HepG2 (cell line): Measurements from ENCODE around the gene ZBTB46. TPM values are rescaled to one million over a fixed set of nuclear protein-coding genes. Genes with fewer than 3 reads are reported as not detected.

Experiments
- ATAC-seq: fragments of 200-7000 bp; cut with Tn5 transposase; 3 replicates; pipeline ENCODE4 v1.9.1; 2020; ENCODE audit warnings: mild to moderate bottlenecking, moderate library complexity
- BruUV-seq: library from RNA; stranded (reverse); fragments of 400-500 nt; replicated peaks from 2 replicates; lab custom pipeline; 2021; lab: Mats Ljungman, UMichigan
- CTCF ChIA-PET: fragments of 300-600 bp; formaldehyde crosslinking; extraction: SDS; loops from one replicate; lab custom pipeline; 2021; ENCODE audit warnings: low total read pairs, inconsistent platforms, low intra/inter-chr PET ratio; lab: Yijun Ruan, JAX
- POLR2A ChIA-PET: fragments of 350-600 bp; sonication (Branson Sonifier 250); formaldehyde crosslinking; loops from one replicate; lab custom pipeline; 2020; ENCODE audit warnings: antibody characterized with exemption, inconsistent platforms; lab: Yijun Ruan, JAX
- DNase-seq: peaks from one replicate; pipeline ENCODE4 v3.0.0-alpha.2; 2015; ENCODE audit warnings: low spot score
- FAIRE-seq: peaks from 3 replicates; lab custom pipeline; 2011; peaks lifted over from hg19 to GRCh38; lab: Jason Lieb, UNC
- H2AFZ ChIP-seq: one replicate; pipeline ENCODE4 v1.6.1; 2011; ENCODE audit warnings: low read length, inconsistent platforms
- H3K27ac ChIP-seq: fragments of 300-600 bp; 3 replicates; pipeline ENCODE4 v1.8.0; 2011; ENCODE audit warnings: mixed run types, mild to moderate bottlenecking, mixed read lengths, low read length, inconsistent platforms; ENCODE audit not compliant: insufficient read depth; ENCODE audit errors: extremely low read length
- H3K27me3 ChIP-seq, 2 experiments: fragments of 200-600 bp in 1 of 2; 2 replicates in 1 of 2; 3 replicates in 1 of 2; pipeline versions ENCODE4 v1.6.0 to v1.8.0; 2011; ENCODE audit warnings: low read length in 2 of 2, mild to moderate bottlenecking in 2 of 2, moderate library complexity in 2 of 2, inconsistent platforms in 1 of 2; ENCODE audit not compliant: insufficient read depth in 2 of 2, control insufficient read depth in 1 of 2
- H3K36me3 ChIP-seq, 2 experiments: fragments of 200-600 bp in 1 of 2; replicated peaks in 1 of 2; 2 replicates in 1 of 2; 3 replicates in 1 of 2; pipeline versions ENCODE4 v1.5.1 to v1.8.0; 2011; ENCODE audit warnings: low read length in 2 of 2, inconsistent platforms in 1 of 2; ENCODE audit not compliant: insufficient read depth in 2 of 2, control insufficient read depth in 1 of 2
- H3K4me1 ChIP-seq: 2 replicates; pipeline ENCODE4 v1.5.1; 2012; ENCODE audit warnings: low read length, inconsistent platforms; ENCODE audit not compliant: insufficient read depth
- H3K4me2 ChIP-seq: 2 replicates; pipeline ENCODE4 v1.6.0; 2011; ENCODE audit warnings: low read depth, low read length, inconsistent platforms
- H3K4me3 ChIP-seq, 3 experiments: fragments of 200-600 bp in 1 of 3; sonication (generic), shearing (Covaris generic) in 1 of 3; replicated peaks in 1 of 3; 2 replicates each; pipeline ENCODE4 v1.5.1; 2011 to 2016; ENCODE audit warnings: low read length in 3 of 3, inconsistent platforms in 2 of 3, low read depth in 2 of 3, mild to moderate bottlenecking in 2 of 3, control low read depth in 1 of 3, mixed read lengths in 1 of 3; ENCODE audit not compliant: insufficient read depth in 1 of 3
- H3K79me2 ChIP-seq: one replicate; pipeline ENCODE4 v1.6.1; 2011; ENCODE audit warnings: low read length, inconsistent platforms; ENCODE audit not compliant: insufficient read depth
- H3K9ac ChIP-seq: 2 replicates; pipeline ENCODE4 v1.6.0; 2011; ENCODE audit warnings: mild to moderate bottlenecking, low read depth, low read length, inconsistent platforms; ENCODE audit not compliant: insufficient read depth
- H3K9me3 ChIP-seq: 2 replicates; pipeline ENCODE4 v1.5.1; 2012; ENCODE audit warnings: mild to moderate bottlenecking, low read length
- H4K20me1 ChIP-seq: 2 replicates; pipeline ENCODE4 v1.6.0; 2011; ENCODE audit warnings: inconsistent platforms, mild to moderate bottlenecking, low read length, moderate library complexity; ENCODE audit not compliant: insufficient read depth
- CHD4 ChIP-seq: fragments of 200-600 bp; sonication (generic); IDR thresholded peaks from 2 replicates; pipeline ENCODE4 v1.7.0; 2017; ENCODE audit warnings: mild to moderate bottlenecking, low read length, borderline replicate concordance
- MXD4 ChIP-seq: IDR thresholded peaks from 2 replicates; pipeline ENCODE4 v1.6.1; 2016; ENCODE audit warnings: mild to moderate bottlenecking, missing biosample characterization, missing genetic modification reagents
- SP2 ChIP-seq: sonication (generic); formaldehyde crosslinking; IDR thresholded peaks from 2 replicates; pipeline ENCODE4 v1.5.1; 2020; ENCODE audit warnings: mild to moderate bottlenecking, missing genetic modification reagents
- ZKSCAN5 ChIP-seq: sonication (generic); formaldehyde crosslinking; IDR thresholded peaks from 2 replicates; pipeline ENCODE4 v1.5.1; 2020; ENCODE audit warnings: mild to moderate bottlenecking, missing genetic modification reagents
- ZNF138 ChIP-seq: sonication (generic); formaldehyde crosslinking; IDR thresholded peaks from 2 replicates; pipeline ENCODE4 v1.5.0; 2020; ENCODE audit warnings: mild to moderate bottlenecking, low read depth, missing genetic modification reagents
- ZNF281 ChIP-seq: sonication (generic); formaldehyde crosslinking; IDR thresholded peaks from 2 replicates; pipeline ENCODE4 v1.4.0; 2020; ENCODE audit warnings: missing genetic modification reagents, borderline replicate concordance
- ZNF570 ChIP-seq: sonication (generic); formaldehyde crosslinking; IDR thresholded peaks from 2 replicates; pipeline ENCODE4 v1.4.0; 2020; ENCODE audit warnings: mild to moderate bottlenecking, missing genetic modification reagents, borderline replicate concordance
- WGBS: methylation state at CpG from one replicate; pipeline ENCODE4 v1.1.6; 2017; ENCODE audit warnings: low lambda C conversion rate; 5-methylcytosine and 5-hydroxymethylcytosine counted together
- in situ Hi-C: cut with HindIII; loops from 2 replicates; pipeline ENCODE4 v1.10.0; 2017; ENCODE audit warnings: low pct_unique_long_range_greater_than_20kb; ENCODE audit not compliant: extremely low pct_ligation_motif_present
- intact Hi-C: fragments of 100-400 bp; cut with micrococcal nuclease; formaldehyde crosslinking; loops from one replicate; pipeline ENCODE4 v1.10.0; 2022; ENCODE audit not compliant: unreplicated experiment
- polyA plus RNA-seq, 8 experiments: library from polyadenylated mRNA; depleted of rRNA in 3 of 8; stranded (reverse) in 7 of 8; unstranded in 1 of 8; fragments of >200 nt; fragmentation: Illumina TruSeq in 4 of 8; extraction: Trizol in 4 of 8; gene quantifications; 2 replicates each; pipeline versions ENCODE4 v1.2.1 to v1.2.3, GENCODE V29; 2011 to 2016; ENCODE audit warnings: low read depth in 4 of 8, missing spikeins in 1 of 8, mixed read lengths in 1 of 8; ENCODE audit not compliant: insufficient read depth in 1 of 8
- total RNA-seq, 5 experiments: library from RNA; depleted of rRNA; stranded (reverse); fragments of >200 nt; fragmentation: Illumina TruSeq; extraction: Trizol; gene quantifications; 2 replicates each; pipeline ENCODE4 v1.2.3, GENCODE V29; 2016; ENCODE audit warnings: low read depth in 1 of 5
- TF ChIP-seq, protein P1 (sequence below): sonication (generic); formaldehyde crosslinking; IDR thresholded peaks from 2 replicates; pipeline ENCODE4 v1.5.1; 2020; ENCODE audit warnings: missing genetic modification reagents, mild to moderate bottlenecking, borderline replicate concordance
- TF ChIP-seq, protein P2 (sequence below): sonication (generic); formaldehyde crosslinking; IDR thresholded peaks from 2 replicates; pipeline ENCODE4 v1.5.0; 2020; ENCODE audit warnings: mild to moderate bottlenecking, missing genetic modification reagents

ZBTB46 gene
- total and polyA plus RNA-seq, 2 of the 13 experiments (the other 11 are each of a cell fraction or from before 2014, with no cell fraction given) = 1.6 to 13.5 TPM

- Histone ChIP-seq H3K79me2 (no peaks in the 10 kb centered on the region), H3K36me3 (no peaks in the 10 kb centered on the region), H3K4me1 (0 out of 2 replicates have a peak, but pooled peaks cover 5% of the 10 kb centered on the region), H2AFZ (no peak overlapping the region), H3K9ac (no peak overlapping the region), H4K20me1 (no peaks in the 10 kb centered on the region), H3K9me3 (no peaks in the 10 kb centered on the region), H3K27ac (no peak overlapping the region), H3K27me3 (no peaks in the 10 kb centered on the region), H3K4me2 (no peak overlapping the region), H3K4me3 (no peak overlapping the region)
- POLR2A ChIA-PET = no interaction called here
- FAIRE-seq (no peak), DNase-seq (no peak), ATAC-seq (no peak)
- CTCF ChIA-PET = no interaction called here
- TF ChIP-seq, protein P1, sequence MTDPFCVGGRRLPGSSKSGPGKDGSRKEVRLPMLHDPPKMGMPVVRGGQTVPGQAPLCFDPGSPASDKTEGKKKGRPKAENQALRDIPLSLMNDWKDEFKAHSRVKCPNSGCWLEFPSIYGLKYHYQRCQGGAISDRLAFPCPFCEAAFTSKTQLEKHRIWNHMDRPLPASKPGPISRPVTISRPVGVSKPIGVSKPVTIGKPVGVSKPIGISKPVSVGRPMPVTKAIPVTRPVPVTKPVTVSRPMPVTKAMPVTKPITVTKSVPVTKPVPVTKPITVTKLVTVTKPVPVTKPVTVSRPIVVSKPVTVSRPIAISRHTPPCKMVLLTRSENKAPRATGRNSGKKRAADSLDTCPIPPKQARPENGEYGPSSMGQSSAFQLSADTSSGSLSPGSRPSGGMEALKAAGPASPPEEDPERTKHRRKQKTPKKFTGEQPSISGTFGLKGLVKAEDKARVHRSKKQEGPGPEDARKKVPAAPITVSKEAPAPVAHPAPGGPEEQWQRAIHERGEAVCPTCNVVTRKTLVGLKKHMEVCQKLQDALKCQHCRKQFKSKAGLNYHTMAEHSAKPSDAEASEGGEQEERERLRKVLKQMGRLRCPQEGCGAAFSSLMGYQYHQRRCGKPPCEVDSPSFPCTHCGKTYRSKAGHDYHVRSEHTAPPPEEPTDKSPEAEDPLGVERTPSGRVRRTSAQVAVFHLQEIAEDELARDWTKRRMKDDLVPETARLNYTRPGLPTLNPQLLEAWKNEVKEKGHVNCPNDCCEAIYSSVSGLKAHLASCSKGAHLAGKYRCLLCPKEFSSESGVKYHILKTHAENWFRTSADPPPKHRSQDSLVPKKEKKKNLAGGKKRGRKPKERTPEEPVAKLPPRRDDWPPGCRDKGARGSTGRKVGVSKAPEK (CRISPR knock-in tag) = no peak
- TF ChIP-seq CHD4 (no peak), SP2 (CRISPR knock-in tag) (no peak), ZKSCAN5 (CRISPR knock-in tag) (no peak), ZNF138 (no peak), ZNF570 (CRISPR knock-in tag) (no peak), MXD4 (CRISPR knock-in tag) (no peak), ZNF281 (CRISPR knock-in tag) (no peak)
- TF ChIP-seq, protein P2, sequence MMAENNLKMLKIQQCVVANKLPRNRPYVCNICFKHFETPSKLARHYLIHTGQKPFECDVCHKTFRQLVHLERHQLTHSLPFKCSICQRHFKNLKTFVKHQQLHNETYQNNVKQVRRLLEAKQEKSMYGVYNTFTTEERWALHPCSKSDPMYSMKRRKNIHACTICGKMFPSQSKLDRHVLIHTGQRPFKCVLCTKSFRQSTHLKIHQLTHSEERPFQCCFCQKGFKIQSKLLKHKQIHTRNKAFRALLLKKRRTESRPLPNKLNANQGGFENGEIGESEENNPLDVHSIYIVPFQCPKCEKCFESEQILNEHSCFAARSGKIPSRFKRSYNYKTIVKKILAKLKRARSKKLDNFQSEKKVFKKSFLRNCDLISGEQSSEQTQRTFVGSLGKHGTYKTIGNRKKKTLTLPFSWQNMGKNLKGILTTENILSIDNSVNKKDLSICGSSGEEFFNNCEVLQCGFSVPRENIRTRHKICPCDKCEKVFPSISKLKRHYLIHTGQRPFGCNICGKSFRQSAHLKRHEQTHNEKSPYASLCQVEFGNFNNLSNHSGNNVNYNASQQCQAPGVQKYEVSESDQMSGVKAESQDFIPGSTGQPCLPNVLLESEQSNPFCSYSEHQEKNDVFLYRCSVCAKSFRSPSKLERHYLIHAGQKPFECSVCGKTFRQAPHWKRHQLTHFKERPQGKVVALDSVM (CRISPR knock-in tag) = no peak
- no TSS peak for BruUV-seq
- WGBS = 85% methylated on average over 51 of the region's 51 CpGs
- intact Hi-C loops (no loop called here), in situ Hi-C loops (no loop called here)
Measured at GRCh38 chr20:63802469-63803240, 28.4 kb downstream of the ZBTB46 start.
